Psoas muscle (tissue), 8 donors: ENCODE data around the gene OR6C2. TPM values are rescaled to one million over a fixed set of nuclear protein-coding genes. Genes with fewer than 3 reads are reported as not detected.
"Not testable (repeated sequence)": the region's sequence is repeated elsewhere in the genome, so short reads cannot be mapped to it uniquely, and the experiment has no call there.

ENCODE experiments used
- ATAC-seq, 4 donors: fragments of 200-7000 bp; cut with Tn5 transposase; one replicate each; pipeline ENCODE4 v1.9.1; 2020; ENCODE audit warnings: moderate library complexity in 3 of 4, mild to moderate bottlenecking in 2 of 4
- DNase-seq, 2 donors: peaks; one replicate each; pipeline ENCODE4 v3.0.0-alpha.2; 2020
- H3K27ac ChIP-seq: fragments of 200-600 bp; one replicate; pipeline ENCODE4 v1.8.0; 2022
- H3K27me3 ChIP-seq, 3 donors: fragments of 200-600 bp in 1 of 3; one replicate each; pipeline versions ENCODE4 v1.6.1 to v1.8.0; 2013 to 2022; ENCODE audit warnings: low read length in 2 of 3, mild to moderate bottlenecking in 2 of 3, moderate library complexity in 1 of 3; ENCODE audit not compliant: insufficient read depth in 3 of 3
- H3K36me3 ChIP-seq, 2 donors: fragments of 200-600 bp in 1 of 2; one replicate each; pipeline versions ENCODE4 v1.6.1 to v1.8.0; 2013 to 2022; ENCODE audit warnings: low read depth in 1 of 2, mild to moderate bottlenecking in 1 of 2, moderate library complexity in 1 of 2; ENCODE audit not compliant: insufficient read depth in 1 of 2
- H3K4me1 ChIP-seq: fragments of 200-600 bp; one replicate; pipeline ENCODE4 v1.8.0; 2022
- H3K4me3 ChIP-seq: fragments of 200-600 bp; one replicate; pipeline ENCODE4 v1.8.0; 2022; ENCODE audit warnings: mild to moderate bottlenecking
- H3K9me3 ChIP-seq: fragments of 200-600 bp; one replicate; pipeline ENCODE4 v1.8.0; 2022
- WGBS, 3 donors: extraction: QIAGEN DNeasy Blood & Tissue Kit; methylation state at CpG; one replicate each; pipeline versions ENCODE4 v1.1.6 to v1.1.7; 2013; 5-methylcytosine and 5-hydroxymethylcytosine counted together
- intact Hi-C, 2 donors: fragments of 100-400 bp; cut with DNase I; formaldehyde crosslinking; loops; one replicate each; pipeline versions ENCODE4 v1.11.0 to v1.14.2; 2022
- polyA plus RNA-seq, 3 donors: library from polyadenylated mRNA; stranded (reverse); fragments of 200-250 nt; gene quantifications; one replicate each; pipeline ENCODE4 v1.2.3, GENCODE V29; 2013
- total RNA-seq, 4 donors: library from RNA; stranded (reverse); fragmentation: NEBNext Ultra II Directional in 2 of 4; extraction: Animal tissue kit (Norgen Biotek cat#: 25700) in 2 of 4; gene quantifications; one replicate each; pipeline versions ENCODE4 v1.2.1 to v1.2.4, GENCODE V29; 2021 to 2023
- TF ChIP-seq, protein P1 (sequence below): fragments of 200-600 bp; IDR thresholded peaks from one replicate; pipeline ENCODE4 v1.8.0; 2022; ENCODE audit warnings: antibody characterized with exemption
- donor health status: healthy with polysubstance abuse.
- donor health status: DM: no; HTN: no; CAD: no; lungs with moderate emphysema.
- donor health status: Bipolar disorder and iron deficiency.
- donor health status: healthy.
- donor health status: DM: yes; HTN: yes; CAD: no.
- donor health status: DM: no; HTN: no; CAD: no.
- donor health status: DM: no; HTN: no; CAD: no.
- donor health status: DM: yes; HTN: yes; CAD: no.

OR6C2 gene
- total and polyA plus RNA-seq, 7 donors = not detected

DNA sequence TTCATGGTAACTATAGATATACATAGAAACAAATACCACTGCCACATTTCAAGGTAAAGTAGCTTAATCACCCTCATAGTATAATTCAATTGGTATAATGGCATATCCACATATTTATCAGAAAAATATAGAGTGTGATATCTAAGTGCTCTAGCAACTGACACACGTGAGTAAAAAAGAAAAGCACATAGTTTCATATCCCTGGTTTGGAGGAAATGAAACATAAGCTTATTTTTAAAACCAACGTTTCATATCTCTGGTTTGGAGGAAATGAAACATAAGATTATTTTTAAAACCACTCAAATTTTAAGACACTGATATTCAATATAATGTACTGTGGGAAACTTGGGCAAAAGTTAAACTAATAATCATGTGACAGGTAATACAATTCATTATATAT is 24.0 kb downstream of the OR6C2 start:
- H3K4me1 ChIP-seq = no peaks in the 10 kb centered on the region
- intact Hi-C loops = no loop called here
- H3K9me3 ChIP-seq = no peaks in the 10 kb centered on the region
- TF ChIP-seq, protein P1, sequence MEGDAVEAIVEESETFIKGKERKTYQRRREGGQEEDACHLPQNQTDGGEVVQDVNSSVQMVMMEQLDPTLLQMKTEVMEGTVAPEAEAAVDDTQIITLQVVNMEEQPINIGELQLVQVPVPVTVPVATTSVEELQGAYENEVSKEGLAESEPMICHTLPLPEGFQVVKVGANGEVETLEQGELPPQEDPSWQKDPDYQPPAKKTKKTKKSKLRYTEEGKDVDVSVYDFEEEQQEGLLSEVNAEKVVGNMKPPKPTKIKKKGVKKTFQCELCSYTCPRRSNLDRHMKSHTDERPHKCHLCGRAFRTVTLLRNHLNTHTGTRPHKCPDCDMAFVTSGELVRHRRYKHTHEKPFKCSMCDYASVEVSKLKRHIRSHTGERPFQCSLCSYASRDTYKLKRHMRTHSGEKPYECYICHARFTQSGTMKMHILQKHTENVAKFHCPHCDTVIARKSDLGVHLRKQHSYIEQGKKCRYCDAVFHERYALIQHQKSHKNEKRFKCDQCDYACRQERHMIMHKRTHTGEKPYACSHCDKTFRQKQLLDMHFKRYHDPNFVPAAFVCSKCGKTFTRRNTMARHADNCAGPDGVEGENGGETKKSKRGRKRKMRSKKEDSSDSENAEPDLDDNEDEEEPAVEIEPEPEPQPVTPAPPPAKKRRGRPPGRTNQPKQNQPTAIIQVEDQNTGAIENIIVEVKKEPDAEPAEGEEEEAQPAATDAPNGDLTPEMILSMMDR = no peak
- H3K27me3 ChIP-seq = no peaks in the 10 kb centered on the region
- H3K4me3 ChIP-seq = no peak overlapping the region
- no peaks in the 10 kb centered on the region for H3K36me3 ChIP-seq
- ATAC-seq (no peak), DNase-seq (no peak)
- 42 to 49% (median 48%) methylated on average over 2 of the region's 2 CpGs for WGBS, 3 donors
- no peak overlapping the region for H3K27ac ChIP-seq

DNA sequence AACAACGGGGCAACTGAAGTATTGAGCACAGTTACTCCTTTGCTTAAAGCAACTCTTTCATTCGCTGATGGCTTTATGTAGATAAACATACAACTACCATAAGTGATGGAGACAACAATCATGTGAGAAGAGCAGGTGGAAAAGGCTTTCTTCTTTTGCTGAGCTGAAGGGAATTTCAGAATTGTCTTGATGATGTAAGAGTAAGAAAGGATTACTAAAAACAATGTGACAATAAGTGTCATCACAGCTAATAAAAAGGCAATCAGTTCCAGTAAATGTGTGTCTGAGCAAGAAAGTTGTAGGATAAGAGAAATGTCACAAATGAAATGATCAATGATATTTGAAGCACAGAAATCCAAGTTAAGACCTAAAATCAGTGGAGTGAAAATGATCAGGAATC is 25.4 kb downstream of the OR6C2 start:
- Histone ChIP-seq H3K27me3 (no peaks in the 10 kb centered on the region), H3K4me1 (no peaks in the 10 kb centered on the region), H3K9me3 (no peaks in the 10 kb centered on the region), H3K27ac (no peak overlapping the region), H3K36me3 (no peaks in the 10 kb centered on the region), H3K4me3 (no peak overlapping the region)
- 67 to 73% (median 69%) methylated on average over 2 of the region's 2 CpGs for WGBS, 3 donors
- ATAC-seq (no peak), DNase-seq (no peak)
- TF ChIP-seq, protein P1 = no peak
- intact Hi-C loops = no loop called here

DNA sequence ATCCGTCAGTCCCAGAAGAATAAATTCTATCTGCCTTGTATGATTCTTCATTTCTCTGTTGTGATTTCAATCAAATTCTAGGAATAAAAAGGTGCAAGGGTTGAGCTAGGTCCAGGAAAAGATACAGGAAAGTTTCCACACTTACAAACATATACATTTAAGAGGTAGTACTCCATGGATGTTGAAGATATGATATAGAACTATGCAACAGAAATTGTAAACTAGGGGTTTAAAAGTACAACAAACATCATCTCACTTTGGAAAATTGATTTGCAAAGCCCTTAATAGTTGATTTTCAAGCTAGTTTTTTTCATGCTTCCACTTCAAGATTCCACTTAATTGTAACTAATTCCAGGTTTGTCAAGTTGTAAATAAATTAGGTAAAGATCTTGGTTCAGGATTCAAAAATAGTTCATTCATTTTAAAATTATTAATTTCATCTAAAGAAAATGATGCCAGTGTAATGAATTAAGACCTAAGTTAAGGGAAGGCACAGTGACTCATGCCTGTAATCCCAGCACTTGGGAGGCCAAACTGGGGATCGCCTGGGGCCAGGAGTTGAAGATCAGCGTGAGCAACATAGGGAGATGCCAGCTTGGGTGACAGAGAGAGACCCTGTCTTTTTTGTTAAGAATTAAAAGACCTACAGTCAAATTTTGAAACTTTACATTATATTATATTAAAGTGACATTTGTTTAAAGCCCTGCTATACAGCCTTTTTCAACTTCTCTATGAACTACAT is 26.4 kb downstream of the OR6C2 start, which contains the start of gene OR6C70:
Gene OR6C70, minus strand, starts transcription at position 51 of the 742 bp plus-strand sequence. Its CDS starts 0 bp downstream, at position 51.
- Histone ChIP-seq H3K4me3 (no peak within 1 kb of the TSS), H3K27me3 (no peaks in the 10 kb centered on the region), H3K4me1 (no peaks in the 10 kb centered on the region), H3K27ac (no peak within 1 kb of the TSS), H3K9me3 (no peaks in the 10 kb centered on the region), H3K36me3 (no peaks in the 10 kb centered on the region)
- 33 to 52% (median 34%) methylated on average over 3 of the region's 3 CpGs for WGBS, 3 donors
- ATAC-seq = no peak
- TF ChIP-seq, protein P1 = no peak
- DNase-seq = no peak
- intact Hi-C loops = no loop called here

DNA sequence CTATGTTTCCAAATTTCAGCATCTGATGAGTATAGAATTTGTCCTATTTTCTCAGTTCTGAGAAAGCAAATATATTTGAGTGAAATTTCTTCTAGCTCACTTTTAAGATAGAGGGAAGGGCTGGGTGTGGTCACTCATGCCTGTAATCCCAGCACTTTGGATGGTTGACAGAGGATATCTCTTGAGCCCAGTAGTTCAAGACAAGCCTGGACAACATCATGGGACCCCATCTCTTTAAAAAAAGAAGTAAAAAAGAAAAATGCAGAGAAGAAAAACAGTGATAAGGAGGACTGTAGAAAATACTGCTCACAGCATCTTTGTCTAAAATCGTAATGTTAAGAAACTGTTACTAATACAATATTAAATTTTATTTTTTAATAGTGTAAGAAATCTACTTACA is 28.4 kb downstream of the OR6C2 start:
- no peaks in the 10 kb centered on the region for H3K27me3 ChIP-seq
- H3K36me3 ChIP-seq = no peaks in the 10 kb centered on the region
- H3K4me3 ChIP-seq = no peak overlapping the region
- no peak for ATAC-seq
- no peaks in the 10 kb centered on the region for H3K4me1 ChIP-seq
- no peaks in the 10 kb centered on the region for H3K9me3 ChIP-seq
- 81 to 96% (median 88%) methylated on average over 1 of the region's 1 CpG for WGBS, 3 donors
- TF ChIP-seq, protein P1 = no peak
- no peak overlapping the region for H3K27ac ChIP-seq
- intact Hi-C loops = no loop called here
- DNase-seq = no peak

DNA sequence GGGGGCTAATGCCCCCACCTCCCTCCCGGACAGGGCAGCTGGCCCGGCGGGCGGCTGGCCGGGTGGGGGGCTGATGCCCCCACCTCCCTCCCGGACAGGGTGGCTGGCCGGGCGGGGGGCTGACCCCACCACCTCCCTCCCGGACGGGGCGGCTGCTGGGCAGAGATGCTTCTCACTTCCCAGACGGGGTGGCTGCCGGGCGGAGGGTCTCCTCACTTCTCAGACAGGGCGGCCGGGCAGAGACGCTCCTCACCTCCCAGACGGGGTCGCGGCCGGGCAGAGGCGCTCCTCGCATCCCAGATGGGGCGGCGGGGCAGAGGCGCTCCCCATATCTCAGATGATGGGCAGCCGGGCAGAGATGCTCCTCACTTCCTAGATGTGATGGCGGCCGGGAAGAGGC is 35.3 kb downstream of the OR6C2 start:
- DNase-seq, intact Hi-C loops, H3K27me3 ChIP-seq: not testable (repeated sequence)

DNA sequence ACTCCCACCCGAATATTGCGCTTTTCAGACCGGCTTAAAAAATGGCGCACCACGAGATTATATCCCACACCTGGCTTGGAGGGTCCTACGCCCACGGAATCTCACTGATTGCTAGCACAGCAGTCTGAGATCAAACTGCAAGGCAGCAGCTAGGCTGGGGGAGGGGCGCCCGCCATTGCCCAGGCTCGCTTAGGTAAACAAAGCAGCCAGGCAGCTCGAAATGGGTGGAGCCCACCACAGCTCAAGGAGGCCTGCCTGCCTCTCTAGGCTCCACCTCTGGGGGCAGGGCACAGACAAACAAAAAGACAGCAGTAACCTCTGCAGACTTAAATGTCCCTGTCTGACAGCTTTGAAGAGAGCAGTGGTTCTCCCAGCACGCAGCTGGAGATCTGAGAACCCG is 40.4 kb downstream of the OR6C2 start:
- ATAC-seq, H3K9me3 ChIP-seq, H3K4me1 ChIP-seq, DNase-seq, H3K4me3 ChIP-seq, H3K27ac ChIP-seq, intact Hi-C loops, H3K36me3 ChIP-seq, H3K27me3 ChIP-seq: not testable (repeated sequence)
- WGBS, 3 donors = 55 to 79% (median 67%) methylated on average over 3 to 13 of the region's 13 CpGs

More for the DNA sequence above, 35.3 kb downstream of the OR6C2 start:
- H3K4me3 ChIP-seq, ATAC-seq, H3K36me3 ChIP-seq, H3K4me1 ChIP-seq, H3K27ac ChIP-seq, H3K9me3 ChIP-seq: not testable (repeated sequence)
- WGBS, 3 donors = 89 to 93% (median 93%) methylated on average over 11 to 29 of the region's 29 CpGs
